ENCODE measurements around the gene EIF4G3. TPM values are rescaled to one million over a fixed set of nuclear protein-coding genes. Genes with fewer than 3 reads are reported as not detected.

The EIF4G3 gene
- 26.3 TPM for total RNA-seq (2013)
- 10 to 100 TPM in 1 of 3 donors, 1 to 10 TPM in 2; 5.1 to 34.2 (median 5.8) TPM for polyA plus RNA-seq
- 13.6 and 17.6 TPM in 2 replicates for polyA minus RNA-seq
- 28.7 to 93.6 (median 80.3) reads per million in 11 experiments for total RNA-seq

GRCh38 chr1:21176586-21177555 is at the start of gene EIF4G3:
TSS of gene EIF4G3 (minus strand) at chr1:21176897. CDS start at chr1:21002742, 174,155 bp downstream.
- H3K27me3 ChIP-seq (ENCODE audit: control insufficient read depth in 2 of 2, insufficient read depth in 2 of 2, low read length in 2 of 2), result no peaks in the 10 kb centered on the region
- peaks cover 15 to 18% of the 10 kb centered on the region in 2 donors for H3K36me3 Mint-ChIP-seq
- peak; percentile 94 to 97 (median 94) for DNase-seq
- peak within 1 kb of the TSS; percentile 93 to 97 for H3K27ac ChIP-seq (ENCODE audit: low read depth in 1 of 2, low read length in 2 of 2)
- peaks cover 20% of the 10 kb centered on the region for H4K20me1 ChIP-seq (ENCODE audit: insufficient read depth, low read length)
- peaks cover 0 to 5% (median 2%) of the 10 kb centered on the region in 3 donors for H3K27me3 Mint-ChIP-seq (ENCODE audit: low read depth in 3 of 3)
- H3K36me3 ChIP-seq (replicated peaks in 1 of 2; ENCODE audit: control insufficient read depth in 1 of 2, insufficient read depth in 2 of 2, low read length in 2 of 2), result no peaks in the 10 kb centered on the region
- H3K4me3 ChIP-seq (replicated peaks in 1 of 3; ENCODE audit: low read depth in 2 of 3, low read length in 3 of 3), result peak within 1 kb of the TSS; percentile 56 to 97 (median 93)
- TF ChIP-seq, protein P1, sequence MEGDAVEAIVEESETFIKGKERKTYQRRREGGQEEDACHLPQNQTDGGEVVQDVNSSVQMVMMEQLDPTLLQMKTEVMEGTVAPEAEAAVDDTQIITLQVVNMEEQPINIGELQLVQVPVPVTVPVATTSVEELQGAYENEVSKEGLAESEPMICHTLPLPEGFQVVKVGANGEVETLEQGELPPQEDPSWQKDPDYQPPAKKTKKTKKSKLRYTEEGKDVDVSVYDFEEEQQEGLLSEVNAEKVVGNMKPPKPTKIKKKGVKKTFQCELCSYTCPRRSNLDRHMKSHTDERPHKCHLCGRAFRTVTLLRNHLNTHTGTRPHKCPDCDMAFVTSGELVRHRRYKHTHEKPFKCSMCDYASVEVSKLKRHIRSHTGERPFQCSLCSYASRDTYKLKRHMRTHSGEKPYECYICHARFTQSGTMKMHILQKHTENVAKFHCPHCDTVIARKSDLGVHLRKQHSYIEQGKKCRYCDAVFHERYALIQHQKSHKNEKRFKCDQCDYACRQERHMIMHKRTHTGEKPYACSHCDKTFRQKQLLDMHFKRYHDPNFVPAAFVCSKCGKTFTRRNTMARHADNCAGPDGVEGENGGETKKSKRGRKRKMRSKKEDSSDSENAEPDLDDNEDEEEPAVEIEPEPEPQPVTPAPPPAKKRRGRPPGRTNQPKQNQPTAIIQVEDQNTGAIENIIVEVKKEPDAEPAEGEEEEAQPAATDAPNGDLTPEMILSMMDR (IDR thresholded peaks at IDR 0.05), result no peak
- H3K79me2 ChIP-seq (ENCODE audit: insufficient read depth, low read length), result peaks cover 34% of the 10 kb centered on the region
- H3K4me2 ChIP-seq (replicated peaks; ENCODE audit: extremely low read depth, low read length, poor library complexity, severe bottlenecking), result peak within 1 kb of the TSS; percentile 100
- WGBS (ENCODE audit: insufficient coverage), result 2% methylated on average over 84 of the region's 90 CpGs
- peaks cover 24 to 26% of the 10 kb centered on the region in 2 donors for H3K4me1 ChIP-seq (ENCODE audit: control insufficient read depth in 1 of 2, insufficient read depth in 2 of 2, low read length in 2 of 2)
- peak within 1 kb of the TSS; percentile 90 for H3K9ac ChIP-seq (ENCODE audit: insufficient read depth, low read length, poor library complexity, severe bottlenecking)
- H3K4me1 Mint-ChIP-seq, result peaks cover 20% of the 10 kb centered on the region
- peak within 1 kb of the TSS; percentile 91 to 99 (median 97) for H3K27ac Mint-ChIP-seq
- no peaks in the 10 kb centered on the region for H3K9me3 Mint-ChIP-seq
- intact Hi-C loops (cut with micrococcal nuclease), result loop anchor here in 1 of 2 donors (5.0 kb wide), 1 partner anchor 155 kb away; no protein-coding TSS in a partner anchor
- H2AFZ ChIP-seq (ENCODE audit: insufficient read depth, low read depth, low read length, poor library complexity, severe bottlenecking), result peak within 1 kb of the TSS; percentile 82
- no peaks in the 10 kb centered on the region for H3K9me3 ChIP-seq (replicated peaks in 1 of 2; ENCODE audit: control insufficient read depth in 1 of 2, insufficient read depth in 1 of 2, low read length in 2 of 2)
- peak within 1 kb of the TSS; percentile 88 to 92 for H3K4me3 Mint-ChIP-seq

GRCh38 chr1:21225065-21225464 is 48.4 kb upstream of the EIF4G3 start:
- no peaks in the 10 kb centered on the region for H3K9me3 Mint-ChIP-seq
- intact Hi-C loops (cut with micrococcal nuclease), result no loop called here
- peaks cover 3 to 7% (median 5%) of the 10 kb centered on the region in 3 donors for H3K27me3 Mint-ChIP-seq (ENCODE audit: low read depth in 3 of 3)
- Histone ChIP-seq H3K79me2 (ENCODE audit: insufficient read depth, low read length) (no peaks in the 10 kb centered on the region), H3K4me1 (ENCODE audit: control insufficient read depth in 1 of 2, insufficient read depth in 2 of 2, low read length in 2 of 2) (no peaks in the 10 kb centered on the region), H3K4me3 (replicated peaks in 1 of 3; ENCODE audit: low read depth in 2 of 3, low read length in 3 of 3) (no peak overlapping the region), H3K9ac (ENCODE audit: insufficient read depth, low read length, poor library complexity, severe bottlenecking) (no peak overlapping the region), H3K36me3 (replicated peaks in 1 of 2; ENCODE audit: control insufficient read depth in 1 of 2, insufficient read depth in 2 of 2, low read length in 2 of 2) (peaks cover 44 to 73% of the 10 kb centered on the region in 2 donors), H3K4me2 (replicated peaks; ENCODE audit: extremely low read depth, low read length, poor library complexity, severe bottlenecking) (no peak overlapping the region), H4K20me1 (ENCODE audit: insufficient read depth, low read length) (peaks cover 12% of the 10 kb centered on the region), H2AFZ (ENCODE audit: insufficient read depth, low read depth, low read length, poor library complexity, severe bottlenecking) (no peak overlapping the region), H3K27me3 (ENCODE audit: control insufficient read depth in 2 of 2, insufficient read depth in 2 of 2, low read length in 2 of 2) (no peaks in the 10 kb centered on the region), H3K9me3 (replicated peaks in 1 of 2; ENCODE audit: control insufficient read depth in 1 of 2, insufficient read depth in 1 of 2, low read length in 2 of 2) (no peaks in the 10 kb centered on the region), H3K27ac (ENCODE audit: low read depth in 1 of 2, low read length in 2 of 2) (no peak overlapping the region)
- no peaks in the 10 kb centered on the region for H3K4me1 Mint-ChIP-seq
- no peak for DNase-seq
- 96% methylated on average over 32 of the region's 33 CpGs for WGBS (ENCODE audit: insufficient coverage)
- H3K4me3 Mint-ChIP-seq, result no peak overlapping the region
- H3K36me3 Mint-ChIP-seq, result peaks cover 74 to 91% of the 10 kb centered on the region in 2 donors
- TF ChIP-seq, protein P1 (IDR thresholded peaks at IDR 0.05), result no peak
- no peak overlapping the region for H3K27ac Mint-ChIP-seq
